NCI-H187 treated with DMSO at 0.1 percent for 48 hours (cell line): ENCODE data around the gene CASP6.
"Not testable (repeated sequence)": the region's sequence is repeated elsewhere in the genome, so short reads cannot be mapped to it uniquely, and the experiment has no call there.

Experiments used
- DNase-seq: peaks from one replicate; lab custom pipeline; 2025; lab: John Stamatoyannopoulos, UW

Gene CASP6

GRCh38 chr4:109719604-109720003, 16.4 kb upstream of the CASP6 start:
- DNase-seq: no peak

GRCh38 chr4:109718759-109719158, 15.5 kb upstream of the CASP6 start:
- no peak for DNase-seq

- no peak for DNase-seq
Observed at GRCh38 chr4:109713500-109713899, 10.3 kb upstream of the CASP6 start.

- DNase-seq: no peak
Observed at GRCh38 chr4:109708990-109709389, 5.7 kb upstream of the CASP6 start.

GRCh38 chr4:109708435-109708834, 5.2 kb upstream of the CASP6 start:
- no peak for DNase-seq

GRCh38 chr4:109703664-109704361, 568 bp upstream of the CASP6 start:
- DNase-seq: no peak

- no peak for DNase-seq
Observed at GRCh38 chr4:109701566-109702410, 1.5 kb downstream of the CASP6 start.

GRCh38 chr4:109699553-109700225, 3.6 kb downstream of the CASP6 start:
- no peak for DNase-seq

- DNase-seq: no peak
Observed at GRCh38 chr4:109698656-109699055, 4.6 kb downstream of the CASP6 start.

- no peak for DNase-seq
Observed at GRCh38 chr4:109691411-109691920, 11.8 kb downstream of the CASP6 start.

GRCh38 chr4:109690690-109691410, 12.4 kb downstream of the CASP6 start:
- no peak for DNase-seq

GRCh38 chr4:109684727-109685126, 18.5 kb downstream of the CASP6 start:
- no peak for DNase-seq

GRCh38 chr4:109683621-109684253, 19.5 kb downstream of the CASP6 start:
- no peak for DNase-seq

- no peak for DNase-seq
Observed at GRCh38 chr4:109682875-109683274, 20.4 kb downstream of the CASP6 start.

- DNase-seq: not testable (repeated sequence)
Observed at GRCh38 chr4:109678925-109679324, 24.3 kb downstream of the CASP6 start.

- not testable (repeated sequence) for DNase-seq
Observed at GRCh38 chr4:109678472-109678871, 24.8 kb downstream of the CASP6 start.

GRCh38 chr4:109676886-109677285, 26.4 kb downstream of the CASP6 start:
- DNase-seq: no peak

- no peak for DNase-seq
Observed at GRCh38 chr4:109675843-109676242, 27.4 kb downstream of the CASP6 start.

GRCh38 chr4:109675181-109675580, 28.1 kb downstream of the CASP6 start:
- DNase-seq: no peak

GRCh38 chr4:109673303-109673702, 29.9 kb downstream of the CASP6 start:
- no peak for DNase-seq

GRCh38 chr4:109672169-109672930, 30.9 kb downstream of the CASP6 start:
- no peak for DNase-seq
